ENCODE results near the gene FAM3B.

Gene FAM3B

GRCh38 chr21:41369920-41370839 is 53.6 kb downstream of the FAM3B start:
- DNase-seq: no peak

GRCh38 chr21:41370840-41371684 is 54.5 kb downstream of the FAM3B start:
- no peak for DNase-seq

- no peak for DNase-seq
Observed at GRCh38 chr21:41371685-41372030, 55.1 kb downstream of the FAM3B start.

GRCh38 chr21:41373253-41373652 is 56.7 kb downstream of the FAM3B start:
- no peak for DNase-seq

- no peak for DNase-seq
Observed at GRCh38 chr21:41373763-41374162, 57.2 kb downstream of the FAM3B start.

GRCh38 chr21:41374177-41374712 is 57.6 kb downstream of the FAM3B start:
- DNase-seq: no peak

- DNase-seq: no peak
Observed at GRCh38 chr21:41374867-41375533, 58.4 kb downstream of the FAM3B start.

- no peak for DNase-seq
Observed at GRCh38 chr21:41375875-41376274, 59.3 kb downstream of the FAM3B start.

GRCh38 chr21:41377715-41378114 is 61.1 kb downstream of the FAM3B start:
- no peak for DNase-seq

GRCh38 chr21:41378849-41379248 is 62.2 kb downstream of the FAM3B start:
- no peak for DNase-seq

- no peak for DNase-seq
Observed at GRCh38 chr21:41379901-41380300, 63.3 kb downstream of the FAM3B start.

GRCh38 chr21:41381731-41382130 is 65.1 kb downstream of the FAM3B start:
- no peak for DNase-seq

GRCh38 chr21:41387042-41387819 is 70.6 kb downstream of the FAM3B start:
- DNase-seq: no peak

- DNase-seq: no peak
Observed at GRCh38 chr21:41387824-41388223, 71.2 kb downstream of the FAM3B start.

GRCh38 chr21:41388259-41388658 is 71.7 kb downstream of the FAM3B start:
- no peak for DNase-seq

- DNase-seq: no peak
Observed at GRCh38 chr21:41390043-41390639, 73.5 kb downstream of the FAM3B start.

GRCh38 chr21:41393876-41394465 is 77.4 kb downstream of the FAM3B start:
- no peak for DNase-seq

GRCh38 chr21:41396558-41397075 is 80.0 kb downstream of the FAM3B start:
- no peak for DNase-seq

- DNase-seq: no peak
Observed at GRCh38 chr21:41397471-41397891, 80.9 kb downstream of the FAM3B start.

- DNase-seq: no peak
Observed at GRCh38 chr21:41398251-41398650, 81.7 kb downstream of the FAM3B start.

GRCh38 chr21:41398831-41399230 is 82.2 kb downstream of the FAM3B start:
- no peak for DNase-seq

All from 8988T (cell line).